ES-I3 (cell line): ENCODE measurements around the gene SUV39H2.
"Not testable (repeated sequence)": the region's sequence is repeated elsewhere in the genome, so short reads cannot be mapped to it uniquely, and the experiment has no call there.

ENCODE experiments used
- H3K36me3 ChIP-seq: 2 replicates; pipeline ENCODE4 v1.6.1; 2013; ENCODE audit warnings: mild to moderate bottlenecking, low read length, control low read depth, moderate library complexity; ENCODE audit not compliant: insufficient read depth
- H3K4me1 ChIP-seq: 2 replicates; pipeline ENCODE4 v1.6.1; 2013; ENCODE audit warnings: mild to moderate bottlenecking, control low read depth, low read length; ENCODE audit not compliant: insufficient read depth
- H3K9ac ChIP-seq: 2 replicates; pipeline ENCODE4 v1.6.1; 2013; ENCODE audit warnings: low read depth, mild to moderate bottlenecking, low read length, moderate library complexity
- H3K9me3 ChIP-seq: 2 replicates; pipeline ENCODE4 v1.6.1; 2013; ENCODE audit warnings: mild to moderate bottlenecking, low read length, moderate library complexity; ENCODE audit not compliant: control insufficient read depth, insufficient read depth

Gene SUV39H2

GRCh38 chr10:14930610-14931009 is 51.9 kb downstream of the SUV39H2 start:
- Histone ChIP-seq H3K9ac (no peak overlapping the region), H3K9me3 (no peaks in the 10 kb centered on the region), H3K4me1 (no peaks in the 10 kb centered on the region), H3K36me3 (no peaks in the 10 kb centered on the region)

- no peaks in the 10 kb centered on the region for H3K9me3 ChIP-seq
- H3K9ac ChIP-seq = no peak overlapping the region
- no peaks in the 10 kb centered on the region for H3K4me1 ChIP-seq
- H3K36me3 ChIP-seq = no peaks in the 10 kb centered on the region
Observed at GRCh38 chr10:14936584-14936983, 57.9 kb downstream of the SUV39H2 start.

- H3K9me3 ChIP-seq, H3K4me1 ChIP-seq, H3K36me3 ChIP-seq, H3K9ac ChIP-seq: not testable (repeated sequence)
Observed at GRCh38 chr10:14938971-14939370, 60.3 kb downstream of the SUV39H2 start.

GRCh38 chr10:14942147-14942949 is 63.7 kb downstream of the SUV39H2 start:
- H3K36me3 ChIP-seq, H3K9ac ChIP-seq, H3K4me1 ChIP-seq, H3K9me3 ChIP-seq: not testable (repeated sequence)

GRCh38 chr10:14942950-14943338 is 64.3 kb downstream of the SUV39H2 start:
- not testable (repeated sequence) for H3K4me1 ChIP-seq, H3K9ac ChIP-seq, H3K9me3 ChIP-seq, H3K36me3 ChIP-seq

GRCh38 chr10:14945108-14945507 is 66.4 kb downstream of the SUV39H2 start:
- Histone ChIP-seq H3K36me3 (no peaks in the 10 kb centered on the region), H3K4me1 (no peaks in the 10 kb centered on the region), H3K9me3 (no peaks in the 10 kb centered on the region), H3K9ac (no peak overlapping the region)

- no peaks in the 10 kb centered on the region for H3K36me3 ChIP-seq
Observed at GRCh38 chr10:14947268-14947667, 68.6 kb downstream of the SUV39H2 start.

GRCh38 chr10:14949291-14949690 is 70.6 kb downstream of the SUV39H2 start:
- no peaks in the 10 kb centered on the region for H3K36me3 ChIP-seq
- H3K9me3 ChIP-seq = no peaks in the 10 kb centered on the region
- no peak overlapping the region for H3K9ac ChIP-seq
- no peaks in the 10 kb centered on the region for H3K4me1 ChIP-seq

More at GRCh38 chr10:14947268-14947667, 68.6 kb downstream of the SUV39H2 start:
- Histone ChIP-seq H3K9me3 (no peaks in the 10 kb centered on the region), H3K4me1 (no peaks in the 10 kb centered on the region), H3K9ac (no peak overlapping the region)

GRCh38 chr10:14952851-14953423 is 74.3 kb downstream of the SUV39H2 start:
- no peaks in the 10 kb centered on the region for H3K36me3 ChIP-seq
- peak overlapping the region; percentile 90 for H3K9ac ChIP-seq
- no peaks in the 10 kb centered on the region for H3K4me1 ChIP-seq
- no peaks in the 10 kb centered on the region for H3K9me3 ChIP-seq

- Histone ChIP-seq H3K9ac (peak overlapping the region; percentile 90), H3K36me3 (no peaks in the 10 kb centered on the region), H3K9me3 (no peaks in the 10 kb centered on the region), H3K4me1 (no peaks in the 10 kb centered on the region)
Observed at GRCh38 chr10:14953424-14954000, 74.8 kb downstream of the SUV39H2 start.
